AG20443 (cell line): ENCODE data around the gene ANGPTL7.

Experiments used
- DNase-seq: peaks from one replicate; pipeline ENCODE4 v3.0.0; 2012; ENCODE audit warnings: low spot score, mixed read lengths

ANGPTL7 gene

DNA sequence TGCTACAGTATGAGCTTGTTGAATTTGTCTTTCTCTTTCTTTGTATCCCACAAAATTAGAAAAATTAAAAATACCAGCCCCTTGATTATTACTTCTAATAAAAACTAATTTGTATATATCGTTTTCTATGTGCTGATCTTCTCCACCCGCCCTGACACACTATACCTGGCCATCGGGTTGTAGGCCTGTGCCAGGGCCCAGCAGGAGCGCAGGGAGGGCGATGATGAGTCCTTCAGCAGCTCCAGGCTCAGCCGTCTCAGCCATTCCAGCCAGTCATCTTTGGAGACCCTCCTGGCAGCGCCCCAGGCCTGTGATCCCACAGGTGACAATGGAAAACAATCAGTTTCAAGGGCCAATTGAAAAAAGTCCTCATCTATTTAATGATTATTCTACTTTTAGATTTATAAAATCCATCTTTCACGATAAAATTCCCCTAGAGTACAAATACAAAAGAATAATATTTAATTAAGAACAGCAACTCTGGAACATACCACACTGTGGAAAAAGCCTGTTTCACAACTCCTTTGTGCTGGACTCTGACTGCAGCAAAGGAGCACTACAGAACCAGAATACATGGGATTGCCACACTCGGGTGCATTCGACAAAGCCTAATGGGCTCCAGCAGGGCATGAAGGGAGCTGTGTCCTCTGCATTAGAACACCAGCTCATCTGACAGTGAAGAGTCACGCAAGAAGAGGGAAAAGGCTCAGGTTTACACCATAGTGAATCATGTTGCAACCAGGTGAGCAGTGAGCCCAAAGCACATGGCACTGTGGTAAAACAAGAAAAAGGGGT lies 15.4 kb downstream of the ANGPTL7 start:
- no peak for DNase-seq

DNA sequence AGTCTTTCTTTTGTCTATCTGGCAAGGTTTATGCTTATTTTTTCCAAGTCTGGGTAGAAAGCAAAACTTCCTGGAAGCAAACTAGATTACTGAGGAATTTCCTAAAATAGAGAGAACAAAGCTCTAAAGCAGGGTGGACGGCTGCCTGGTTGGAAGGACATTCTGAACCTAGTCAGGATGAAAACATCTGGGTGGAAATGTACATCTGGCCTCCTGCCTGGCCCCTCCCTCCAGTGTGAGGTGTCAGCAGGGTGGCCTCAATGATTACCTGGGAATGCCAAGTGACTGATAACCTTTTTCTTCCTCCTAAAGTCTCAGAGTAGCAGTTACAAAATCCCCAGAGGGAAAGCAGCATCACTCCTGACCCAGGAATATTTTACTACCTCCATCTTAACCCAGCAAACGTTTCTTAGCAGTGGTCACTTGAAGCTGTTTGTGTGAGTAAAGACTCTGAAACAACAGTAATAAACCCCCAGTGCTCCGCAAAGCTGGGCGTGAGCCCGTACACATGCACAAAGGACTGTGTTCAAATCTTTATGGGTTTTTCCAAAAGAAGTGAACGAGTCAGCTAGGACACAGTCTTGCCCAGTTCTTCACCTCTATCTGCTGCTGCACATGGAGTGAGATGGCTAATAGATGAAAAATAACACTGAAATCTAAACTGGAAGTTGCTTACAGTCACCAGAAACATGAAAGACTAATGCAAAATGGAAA lies 18.9 kb downstream of the ANGPTL7 start:
- DNase-seq: no peak

DNA sequence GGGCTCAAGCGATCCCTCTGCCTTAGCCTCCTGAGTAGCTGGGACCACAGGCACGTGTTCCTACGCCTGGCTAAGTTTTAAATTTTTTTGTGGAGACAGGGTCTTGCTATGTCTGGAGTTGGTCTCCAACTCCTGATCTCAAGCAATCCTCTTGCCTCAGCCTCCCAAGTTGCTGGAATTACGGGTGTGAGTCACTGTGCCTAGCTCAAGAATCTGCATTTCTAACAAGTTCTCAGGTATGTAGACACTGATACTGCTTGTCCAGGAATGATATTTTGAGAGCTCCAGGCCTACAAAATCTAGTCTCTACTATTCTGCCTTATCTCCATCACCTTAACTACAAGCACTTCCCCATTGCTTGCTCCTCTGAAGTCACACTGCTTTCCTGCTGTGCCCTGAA lies 22.3 kb downstream of the ANGPTL7 start:
- DNase-seq: no peak

DNA sequence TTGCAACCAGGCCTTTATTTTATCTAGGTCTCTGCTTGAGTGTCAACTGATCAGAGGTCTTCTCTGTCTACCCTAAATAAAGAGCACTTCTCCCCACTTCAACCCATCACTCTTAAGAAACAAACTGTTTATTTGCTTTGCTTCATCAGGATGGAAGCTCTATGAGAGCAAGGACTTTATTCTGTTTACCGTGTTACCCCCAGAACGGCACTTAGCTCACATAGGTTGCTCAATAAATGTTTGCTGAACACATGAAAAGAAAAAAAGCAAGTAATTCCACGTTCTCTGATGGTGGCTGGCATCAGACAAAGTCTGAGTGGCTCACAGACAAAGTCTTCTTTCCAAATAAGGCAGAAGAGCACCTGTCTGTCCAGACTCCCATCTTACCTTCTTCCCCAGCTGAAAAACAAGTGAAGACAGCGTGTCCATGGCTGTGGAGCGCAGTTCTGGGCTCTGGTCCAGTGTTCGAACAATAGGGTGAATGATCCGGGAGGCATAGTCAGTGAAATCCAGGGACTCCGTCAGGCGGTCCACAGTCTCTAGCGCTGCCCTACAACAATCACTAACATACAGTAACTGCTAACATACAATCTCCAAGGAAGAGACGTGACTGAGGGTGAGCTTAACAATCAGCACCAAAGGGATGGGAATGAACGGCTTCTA lies 22.9 kb downstream of the ANGPTL7 start:
- DNase-seq: no peak

DNA sequence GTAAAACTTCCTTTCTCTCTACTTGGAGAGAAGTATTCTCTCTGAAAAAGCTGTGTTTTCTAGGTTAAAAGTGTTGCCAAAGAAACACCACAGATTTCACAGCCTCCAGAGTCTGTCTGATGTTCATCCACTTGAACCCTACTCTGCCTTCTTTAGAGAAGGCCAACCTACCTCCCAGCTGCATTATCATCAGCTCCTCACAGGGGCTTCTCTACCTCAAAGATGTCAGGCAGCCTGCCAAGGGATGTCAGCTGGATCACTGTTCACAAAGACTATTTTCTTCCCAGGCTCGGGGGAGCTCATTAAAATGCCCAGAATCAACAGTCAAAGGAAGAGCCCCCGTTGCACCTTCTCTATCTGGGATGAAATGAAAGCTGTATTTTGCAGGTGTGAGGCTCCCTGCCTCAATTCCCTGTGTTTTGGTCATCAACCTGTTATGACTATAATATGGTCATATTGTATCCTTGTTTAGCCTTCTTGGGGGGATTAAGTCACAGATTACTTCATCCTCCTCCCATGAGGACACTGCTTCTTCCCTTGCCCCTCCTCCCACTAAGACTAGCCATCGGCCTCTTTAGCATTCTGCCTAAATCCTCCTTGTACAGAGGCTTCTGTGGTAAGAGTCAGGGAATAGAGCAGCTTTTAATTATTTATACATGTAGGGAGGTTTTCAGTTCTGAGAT lies 25.7 kb downstream of the ANGPTL7 start:
- no peak for DNase-seq

DNA sequence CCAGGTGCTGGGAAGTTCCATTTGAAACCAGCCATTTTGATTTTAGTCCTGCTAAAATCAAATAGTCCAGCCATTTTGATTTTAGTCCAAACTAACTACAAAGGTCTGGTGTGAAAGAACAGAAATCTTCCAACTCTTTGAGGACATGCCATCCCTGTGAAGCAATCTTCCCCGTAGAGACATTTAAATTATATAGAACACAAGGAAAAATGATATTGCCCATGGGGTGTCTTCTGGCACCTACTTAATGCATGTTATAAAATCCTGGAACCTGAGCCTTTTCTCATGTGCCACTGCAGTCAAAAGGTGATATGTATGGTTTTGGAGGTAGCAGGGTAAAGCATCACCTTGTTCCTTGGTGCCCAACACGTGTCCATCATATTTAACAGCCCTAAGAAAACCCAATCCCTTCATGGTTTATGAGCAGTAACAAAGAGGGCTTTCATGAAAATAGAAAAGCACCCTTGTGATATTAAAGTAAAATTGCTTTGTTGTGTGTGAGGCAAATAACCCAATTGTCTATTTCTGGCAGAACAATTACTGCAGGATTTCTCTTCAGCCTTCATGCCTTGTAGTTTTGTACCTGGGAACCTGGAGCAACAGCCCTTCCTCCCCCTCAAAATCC lies 26.3 kb downstream of the ANGPTL7 start:
- DNase-seq: no peak

DNA sequence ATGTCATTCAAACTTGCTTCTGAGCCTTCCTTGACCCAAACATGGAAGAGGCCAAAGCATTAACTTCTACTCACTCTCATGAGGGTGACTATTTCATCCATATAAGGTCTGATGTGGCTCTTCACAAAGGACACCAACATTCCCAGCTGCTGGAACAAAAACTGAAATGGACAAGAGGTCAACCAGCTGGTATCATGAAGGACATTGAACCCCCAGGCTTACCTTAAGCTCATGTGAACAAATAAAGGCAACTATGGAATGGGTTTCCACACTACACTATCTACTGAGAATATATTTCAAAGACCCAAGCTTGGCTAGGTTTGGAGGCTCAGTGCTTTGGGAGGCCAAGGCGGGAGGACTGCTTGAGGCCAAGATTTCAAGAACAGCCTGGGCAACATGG lies 26.9 kb downstream of the ANGPTL7 start:
- DNase-seq: no peak

DNA sequence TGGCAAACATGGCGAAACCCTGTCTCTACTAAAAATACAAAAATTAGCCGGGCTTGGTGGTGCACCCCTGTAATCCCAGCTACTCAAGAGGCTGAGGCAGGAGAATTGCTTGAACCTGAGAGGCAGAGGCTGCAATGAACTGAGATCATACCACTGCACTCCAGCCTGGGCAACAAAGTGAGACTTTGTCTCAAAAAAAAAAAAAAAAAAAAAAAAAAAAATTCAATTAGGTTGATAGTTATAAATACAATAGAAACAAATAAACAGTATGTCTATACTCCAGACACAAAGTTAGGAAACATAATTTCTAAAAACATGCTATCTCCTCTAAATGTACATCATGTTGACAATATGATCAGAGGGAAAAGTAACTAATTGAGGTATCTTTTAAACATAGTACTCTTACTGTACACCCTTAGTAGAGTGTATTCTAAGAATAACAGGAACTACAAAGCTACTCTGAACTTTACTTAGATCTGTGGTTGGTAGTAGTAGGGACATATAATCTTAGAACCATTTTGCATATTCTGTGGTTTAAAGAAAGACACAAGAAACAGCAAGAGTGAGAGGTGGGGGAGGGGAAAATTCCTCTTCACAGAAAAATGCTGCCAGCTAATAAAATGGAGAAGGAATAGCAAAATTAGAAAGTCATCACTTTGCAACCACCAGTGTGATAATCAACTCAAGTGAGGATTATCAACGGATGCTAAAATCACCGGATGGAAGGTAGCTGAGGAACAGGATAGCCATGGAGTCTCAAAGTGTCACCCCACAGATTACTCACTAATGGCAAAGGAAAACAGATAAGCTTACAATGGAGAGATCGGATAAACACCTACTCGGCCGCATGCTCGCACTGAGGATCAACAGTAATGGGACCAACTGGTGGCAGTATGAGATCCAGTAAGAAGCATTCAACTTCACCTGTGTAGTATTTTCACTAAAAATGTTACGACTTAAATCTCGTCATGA lies 38.2 kb downstream of the ANGPTL7 start:
- DNase-seq: no peak

DNA sequence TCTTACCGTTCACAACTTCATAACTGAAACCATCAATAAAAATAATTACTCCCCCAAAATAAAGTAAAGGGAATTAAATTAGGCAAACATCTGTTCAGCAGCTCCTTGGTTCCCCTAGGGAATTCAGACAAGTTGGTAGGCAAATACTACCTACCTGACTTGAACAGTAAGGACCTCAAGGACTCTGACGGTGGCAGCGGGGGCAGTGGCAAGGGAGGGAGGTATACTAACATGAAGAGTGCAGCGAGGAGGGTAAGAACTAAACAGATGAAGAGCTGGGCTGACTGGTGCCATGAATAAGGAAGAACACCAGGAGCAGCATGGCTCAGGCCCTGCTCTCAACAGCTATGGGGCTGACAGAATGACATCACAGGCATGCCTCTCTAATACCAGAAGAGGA lies 40.0 kb downstream of the ANGPTL7 start:
- no peak for DNase-seq

DNA sequence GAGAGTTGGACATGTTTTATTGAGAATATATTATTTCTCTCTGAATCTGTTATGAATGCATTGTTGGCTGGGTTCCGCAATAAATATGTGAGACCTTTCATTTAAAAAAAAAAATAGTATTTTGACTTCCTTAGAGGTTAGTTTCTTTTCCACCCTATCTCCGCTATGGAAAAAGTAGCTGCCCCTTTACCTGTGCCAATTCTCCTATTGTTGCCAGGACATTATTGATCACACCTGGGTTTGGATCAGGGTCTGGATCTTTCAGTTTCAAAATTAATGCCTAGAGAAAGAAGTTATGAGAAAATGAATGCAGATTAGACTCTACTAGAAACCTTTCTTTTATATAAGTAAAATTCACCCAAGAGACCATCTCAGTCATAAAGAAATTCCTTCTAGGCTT lies 44.1 kb downstream of the ANGPTL7 start:
- DNase-seq: no peak

DNA sequence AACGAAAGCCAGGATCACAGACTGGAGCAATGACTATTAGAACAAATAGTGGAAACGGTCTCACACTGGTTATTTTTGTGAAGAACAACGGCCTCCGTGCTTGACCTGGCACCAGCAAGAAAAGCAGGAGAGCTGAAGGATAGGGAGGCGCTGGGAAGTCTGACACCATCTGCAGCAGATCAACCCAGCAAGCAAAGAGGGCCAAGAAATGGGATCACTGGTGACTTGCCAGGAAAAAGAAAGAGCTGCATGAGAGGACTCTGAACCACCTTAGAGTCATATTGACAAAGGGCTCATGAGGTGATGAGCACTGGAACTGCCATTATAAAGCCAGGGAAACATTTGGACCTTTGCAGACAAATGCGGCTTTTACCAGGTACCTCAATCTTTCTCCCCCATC lies 48.2 kb downstream of the ANGPTL7 start:
- no peak for DNase-seq

DNA sequence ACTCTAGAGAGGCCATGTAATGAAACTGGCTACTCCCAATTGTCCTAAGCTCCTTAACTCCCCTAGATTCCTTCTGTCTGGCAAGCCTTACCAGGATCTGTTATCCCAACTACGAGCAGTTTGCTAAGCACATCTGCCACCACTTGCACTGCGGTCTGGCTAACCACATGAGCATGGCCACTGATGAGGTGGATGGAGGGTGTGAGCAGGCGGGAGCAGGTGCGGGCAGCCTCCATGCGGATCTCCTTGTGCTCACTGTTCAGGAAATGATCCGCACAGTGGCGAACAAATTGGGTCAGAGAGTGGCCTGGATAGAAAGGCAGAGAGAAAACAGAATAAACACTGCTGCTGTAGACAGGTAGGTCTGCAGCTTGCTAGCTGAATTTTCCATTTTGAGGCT lies 49.2 kb downstream of the ANGPTL7 start:
- no peak for DNase-seq

DNA sequence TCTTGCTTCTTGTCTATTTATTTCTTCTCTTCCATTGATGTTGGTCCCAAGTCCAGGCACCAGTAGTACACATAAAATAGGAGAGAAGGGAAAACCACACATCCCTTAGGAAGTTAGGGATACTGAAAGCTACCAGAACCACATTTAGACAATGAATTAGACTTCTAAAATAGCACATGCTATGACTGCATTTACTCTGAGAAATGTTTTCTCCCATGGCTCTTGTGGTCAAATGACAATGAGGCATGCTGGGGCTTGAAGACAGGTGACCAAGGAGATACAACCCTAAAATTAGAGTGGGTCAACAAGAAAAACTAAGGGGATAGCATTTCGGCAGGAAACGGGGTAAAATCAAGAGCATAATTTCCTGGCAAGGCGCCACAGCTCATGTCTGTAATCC lies 56.1 kb downstream of the ANGPTL7 start:
- DNase-seq: no peak
